Heart right ventricle (tissue), 16 donors: ENCODE results near the gene GLB1L3. TPM values are rescaled to one million over a fixed set of nuclear protein-coding genes. Genes with fewer than 3 reads are reported as not detected.

Source experiments
- ATAC-seq, 8 donors: fragments of 200-7000 bp; cut with Tn5 transposase; one replicate each; pipeline ENCODE4 v1.9.1; 2020; ENCODE audit warnings: mild to moderate bottlenecking in 8 of 8, moderate library complexity in 8 of 8, moderate number of reproducible peaks in 1 of 8
- DNase-seq, 2 donors: peaks; one replicate each; pipeline ENCODE4 v3.0.0-alpha.2; 2020
- H3K27ac ChIP-seq, 10 donors: fragments of 200-600 bp; sonication (generic) in 2 of 10; one replicate each; pipeline versions ENCODE4 v1.5.0 to v1.8.0; 2020 to 2022; ENCODE audit warnings: mild to moderate bottlenecking in 3 of 10
- H3K27me3 ChIP-seq, 7 donors: fragments of 200-600 bp; one replicate each; pipeline ENCODE4 v1.8.0; 2021 to 2022; ENCODE audit warnings: mild to moderate bottlenecking in 2 of 7
- H3K36me3 ChIP-seq, 9 donors: fragments of 200-600 bp; sonication (generic) in 1 of 9; one replicate each; pipeline versions ENCODE4 v1.5.0 to v1.8.0; 2020 to 2022; ENCODE audit warnings: mild to moderate bottlenecking in 2 of 9
- H3K4me1 ChIP-seq, 9 donors: fragments of 200-600 bp; sonication (generic) in 1 of 9; one replicate each; pipeline versions ENCODE4 v1.5.0 to v1.8.0; 2020 to 2022; ENCODE audit warnings: mild to moderate bottlenecking in 4 of 9
- H3K4me3 ChIP-seq, 10 donors: fragments of 200-600 bp; sonication (generic) in 2 of 10; one replicate each; pipeline versions ENCODE4 v1.5.0 to v1.8.0; 2020 to 2022; ENCODE audit warnings: mild to moderate bottlenecking in 7 of 10, moderate library complexity in 2 of 10
- H3K9me3 ChIP-seq, 11 donors: fragments of 200-600 bp in 10 of 11; sonication (generic) in 2 of 11; one replicate each; pipeline versions ENCODE4 v1.5.0 to v1.8.0; 2013 to 2022; ENCODE audit warnings: mild to moderate bottlenecking in 2 of 11, control low read depth in 1 of 11, moderate library complexity in 1 of 11
- CTCF ChIP-seq, 9 donors: fragments of 200-600 bp; sonication (generic) in 2 of 9; IDR thresholded peaks; one replicate each; pipeline versions ENCODE4 v1.5.0 to v1.8.0; 2021 to 2022; ENCODE audit warnings: antibody characterized with exemption in 9 of 9, mild to moderate bottlenecking in 5 of 9, moderate library complexity in 1 of 9
- WGBS, 2 donors: extraction: QIAGEN DNeasy Blood & Tissue Kit; methylation state at CpG; one replicate each; pipeline ENCODE4 v1.1.7; 2013; ENCODE audit warnings: inconsistent platforms in 1 of 2; 5-methylcytosine and 5-hydroxymethylcytosine counted together
- intact Hi-C, 10 donors: fragments of 100-400 bp; cut with DNase I; formaldehyde crosslinking; loops; one replicate each; pipeline versions ENCODE4 v1.11.1 to v1.14.2; 2022
- polyA plus RNA-seq, 2 donors: library from polyadenylated mRNA; stranded (reverse); fragments of 200-250 nt; gene quantifications; one replicate each; pipeline ENCODE4 v1.2.3, GENCODE V29; 2013
- total RNA-seq, 10 donors: library from RNA; stranded (reverse); fragmentation: NEBNext Ultra II Directional in 3 of 10; extraction: Animal tissue kit (Norgen Biotek cat#: 25700) in 3 of 10; gene quantifications; one replicate each; pipeline versions ENCODE4 v1.2.1 to v1.2.4, GENCODE V29; 2021 to 2023
- donor health status: Arrhythmogenic right ventricular cardiomyopathy.
- donor health status: ischemic (EF 13 %, LVEDD 7.1; RV severe dilation, severe dysfunction).
- donor health status: healthy with polysubstance abuse.
- donor health status: DM: no; HTN: yes; CAD: no.
- donor health status: DM: no; HTN: no; CAD: no.
- donor health status: ischemic (EF 25% LVEDD 6.9; RV normal size, moderate dysfunction).
- donor health status: ischemic (EF 25% LVEDD 5.7; RV mildly dilated, moderate dysfunction).
- donor health status: healthy.
- donor health status: DM: yes; HTN: yes; CAD: no.
- donor health status: Ischemic cardiomyopathy.
- donor health status: ischemic (EF 35%, LVEDD 5.7; RV mildly dilated, moderate dysfunction).
- donor health status: nonischemic (EF 11% LVEDD 7.7; RV severe dilation, severe dysfunction).
- donor health status: DM: yes; HTN: yes; CAD: no.
- donor health status: PGD.
- donor health status: ischemic (EF 29% LVEDD 5.4; RV normal size, mild dysfunction).
- donor health status: nonischemic (EF 23%, LVEDD 6.1; RV moderate dilation, normal function).

Gene GLB1L3
- total and polyA plus RNA-seq, 12 donors, result not detected

DNA sequence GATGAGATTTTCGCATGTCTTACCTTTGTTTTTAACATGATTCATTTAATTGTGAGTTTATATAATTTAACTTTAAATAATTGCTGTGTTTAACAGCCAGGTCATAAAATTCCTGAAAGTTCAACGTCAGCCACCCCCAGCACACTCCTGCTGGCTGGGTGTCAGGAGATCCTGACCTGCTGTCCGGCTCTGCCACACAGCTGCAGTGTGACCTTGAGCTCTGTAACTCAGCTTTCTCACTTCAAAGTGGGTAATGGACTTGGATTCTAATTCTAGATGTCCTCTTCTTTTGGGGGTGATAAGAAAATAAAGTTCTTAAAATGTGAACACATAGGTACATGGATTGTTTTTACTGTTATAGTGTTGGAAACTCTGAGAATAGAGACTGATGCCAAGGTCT, 40.8 kb upstream of the GLB1L3 start:
- Histone ChIP-seq H3K4me1 (peaks cover 0 to 56% (median 26%) of the 10 kb centered on the region in 9 donors), H3K4me3 (no peak overlapping the region), H3K27me3 (no peaks in the 10 kb centered on the region), H3K36me3 (peaks cover 0 to 61% (median 14%) of the 10 kb centered on the region in 9 donors), H3K9me3 (no peaks in the 10 kb centered on the region), H3K27ac (peak overlapping the region in 2 of 10 donors; percentile 25 to 38)
- intact Hi-C loops, result no loop called here
- ATAC-seq, result peak in 6 of 8 donors; percentile 60 to 69 (median 64)
- TF ChIP-seq CTCF (IDR thresholded peaks at IDR 0.05), result no peak
- DNase-seq, result peak in 1 of 2 donors; percentile 28
- WGBS, 2 donors, result 54 to 71% methylated on average over 3 of the region's 3 CpGs

- Histone ChIP-seq H3K27ac (no peak overlapping the region), H3K27me3 (no peaks in the 10 kb centered on the region), H3K4me3 (no peak overlapping the region), H3K4me1 (peaks cover 0 to 40% (median 11%) of the 10 kb centered on the region in 9 donors), H3K9me3 (no peaks in the 10 kb centered on the region), H3K36me3 (peaks cover 0 to 73% (median 25%) of the 10 kb centered on the region in 9 donors)
- TF ChIP-seq CTCF (IDR thresholded peaks at IDR 0.05), result no peak
- no peak for DNase-seq
- ATAC-seq, result no peak
- WGBS, 2 donors, result 83 to 91% methylated on average over 7 of the region's 7 CpGs
- intact Hi-C loops, result no loop called here
Observed at GRCh38 chr11:134236834-134237556, 39.2 kb upstream of the GLB1L3 start.

- Histone ChIP-seq H3K4me3 (no peak overlapping the region), H3K27me3 (no peaks in the 10 kb centered on the region), H3K36me3 (peaks cover 0 to 79% (median 30%) of the 10 kb centered on the region in 9 donors), H3K9me3 (no peaks in the 10 kb centered on the region), H3K4me1 (peaks cover 0 to 35% (median 7%) of the 10 kb centered on the region in 9 donors), H3K27ac (no peak overlapping the region)
- WGBS, 2 donors, result 80 to 84% methylated on average over 11 of the region's 11 CpGs
- ATAC-seq (no peak), DNase-seq (no peak)
- TF ChIP-seq CTCF (IDR thresholded peaks at IDR 0.05), result no peak
- intact Hi-C loops, result no loop called here
Observed at GRCh38 chr11:134237557-134237922, 38.6 kb upstream of the GLB1L3 start.

DNA sequence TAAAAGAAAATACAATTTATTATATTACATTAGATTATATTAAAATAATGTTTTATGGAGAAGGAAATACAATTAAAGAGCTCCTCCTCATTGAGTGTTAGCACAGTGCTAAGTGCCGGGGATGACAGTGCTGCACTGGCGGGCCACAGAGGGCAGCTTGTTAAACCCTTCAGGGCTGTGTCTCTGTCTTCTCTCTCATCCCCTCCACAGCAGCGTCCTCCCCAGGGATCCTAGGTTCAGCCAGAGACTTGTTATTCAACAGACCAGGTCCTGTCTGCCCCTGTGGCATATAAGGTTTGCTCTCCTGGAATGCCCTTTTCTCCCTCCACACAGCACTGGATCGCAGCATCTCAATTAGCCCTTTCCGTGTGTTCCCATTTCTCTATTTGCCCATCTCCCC, 37.2 kb upstream of the GLB1L3 start:
- Histone ChIP-seq H3K4me3 (no peak overlapping the region), H3K36me3 (peaks cover 0 to 93% (median 43%) of the 10 kb centered on the region in 9 donors), H3K9me3 (no peaks in the 10 kb centered on the region), H3K4me1 (peaks cover 0 to 21% (median 5%) of the 10 kb centered on the region in 9 donors), H3K27ac (no peak overlapping the region), H3K27me3 (no peaks in the 10 kb centered on the region)
- 92 to 97% methylated on average over 5 of the region's 5 CpGs for WGBS, 2 donors
- ATAC-seq (no peak), DNase-seq (no peak)
- intact Hi-C loops, result no loop called here
- no peak for TF ChIP-seq CTCF (IDR thresholded peaks at IDR 0.05)
